GM23338 (cell line): ENCODE measurements around the gene WDR27. TPM values are rescaled to one million over a fixed set of nuclear protein-coding genes. Genes with fewer than 3 reads are reported as not detected.

Experiments
- ATAC-seq: fragments of 200-7000 bp; cut with Tn5 transposase; 3 replicates; pipeline ENCODE4 v1.9.1; 2020
- DNase-seq: peaks from one replicate; pipeline ENCODE4 v3.0.0-alpha.2; 2015; ENCODE audit warnings: low spot score
- H2AFZ ChIP-seq: fragments of 200-600 bp; sonication (generic); 2 replicates; pipeline ENCODE4 v1.8.0; 2016; ENCODE audit warnings: antibody characterized with exemption, mild to moderate bottlenecking, moderate library complexity
- H3F3A ChIP-seq: fragments of 200-600 bp; sonication (generic); replicated peaks from 2 replicates; pipeline ENCODE4 v1.8.0; 2017; ENCODE audit warnings: antibody characterized with exemption, mixed run types, low read depth
- H3K27ac ChIP-seq: fragments of 200-600 bp; sonication (generic); 2 replicates; pipeline ENCODE4 v1.6.1; 2016; ENCODE audit warnings: low read depth
- H3K27me3 ChIP-seq: fragments of 200-600 bp; sonication (generic); 2 replicates; pipeline ENCODE4 v1.8.0; 2016; ENCODE audit warnings: mild to moderate bottlenecking, mixed run types, moderate library complexity; ENCODE audit not compliant: insufficient read depth
- H3K36me3 ChIP-seq: fragments of 200-600 bp; sonication (generic); 2 replicates; pipeline ENCODE4 v1.8.0; 2016; ENCODE audit warnings: mild to moderate bottlenecking; ENCODE audit not compliant: insufficient read depth
- H3K4me1 ChIP-seq: fragments of 200-600 bp; sonication (generic); 2 replicates; pipeline ENCODE4 v1.8.0; 2016; ENCODE audit warnings: mild to moderate bottlenecking, moderate library complexity; ENCODE audit not compliant: insufficient read depth
- H3K4me2 ChIP-seq: fragments of 200-600 bp; sonication (generic); 2 replicates; pipeline ENCODE4 v1.7.1; 2017; ENCODE audit warnings: mixed run types
- H3K4me3 ChIP-seq: fragments of 200-600 bp; sonication (generic); 2 replicates; pipeline ENCODE4 v1.6.1; 2016; ENCODE audit warnings: mixed run types
- H3K79me2 ChIP-seq: fragments of 200-600 bp; sonication (generic); replicated peaks from 2 replicates; pipeline ENCODE4 v1.8.0; 2017; ENCODE audit warnings: mild to moderate bottlenecking; ENCODE audit not compliant: insufficient read depth
- H3K9me2 ChIP-seq: fragments of 200-600 bp; sonication (generic); 2 replicates; pipeline ENCODE4 v1.8.0; 2017; ENCODE audit not compliant: insufficient read depth
- H4K20me1 ChIP-seq: fragments of 200-600 bp; sonication (generic); replicated peaks from 2 replicates; pipeline ENCODE4 v1.8.0; 2017; ENCODE audit warnings: mild to moderate bottlenecking; ENCODE audit not compliant: insufficient read depth
- H3K27ac Mint-ChIP-seq: 2 replicates; pipeline ENCODE4 v1.8.0; 2020; ENCODE audit warnings: inconsistent platforms, mild to moderate bottlenecking, moderate library complexity, mixed read lengths
- H3K27me3 Mint-ChIP-seq: 3 replicates; pipeline ENCODE4 v1.8.0; 2022; ENCODE audit warnings: low read depth, mild to moderate bottlenecking, moderate library complexity, mixed read lengths, inconsistent platforms; ENCODE audit not compliant: insufficient read depth, poor library complexity
- H3K36me3 Mint-ChIP-seq: 3 replicates; pipeline ENCODE4 v1.8.0; 2021; ENCODE audit warnings: low read depth, mild to moderate bottlenecking, inconsistent platforms, moderate library complexity, mixed read lengths
- H3K4me1 Mint-ChIP-seq: 3 replicates; pipeline ENCODE4 v1.8.0; 2020; ENCODE audit warnings: mild to moderate bottlenecking, inconsistent platforms, mixed read lengths
- H3K4me3 Mint-ChIP-seq: 3 replicates; pipeline ENCODE4 v1.8.0; 2021; ENCODE audit warnings: moderate library complexity, mild to moderate bottlenecking, inconsistent platforms, mixed read lengths
- H3K9me3 Mint-ChIP-seq: 3 replicates; pipeline ENCODE4 v1.8.0; 2020; ENCODE audit warnings: moderate library complexity, mild to moderate bottlenecking, inconsistent platforms, mixed read lengths
- CREB1 ChIP-seq: fragments of 250-450 bp; sonication (Bioruptor Pico); IDR thresholded peaks from 2 replicates; pipeline ENCODE4 v1.5.0; 2020; ENCODE audit warnings: low read depth, mild to moderate bottlenecking, moderate library complexity
- EZH2 ChIP-seq: fragments of 200-600 bp; sonication (generic); IDR thresholded peaks from one replicate; pipeline ENCODE4 v1.8.0; 2017; ENCODE audit warnings: antibody characterized with exemption, mild to moderate bottlenecking, low read depth; ENCODE audit not compliant: unreplicated experiment
- EZH2phosphoT487 ChIP-seq: fragments of 200-600 bp; sonication (generic); IDR thresholded peaks from one replicate; pipeline ENCODE4 v1.8.1; 2018; ENCODE audit warnings: antibody characterized with exemption; ENCODE audit not compliant: unreplicated experiment
- JUNB ChIP-seq: IDR thresholded peaks from one replicate; pipeline ENCODE4 v1.6.1; 2016; ENCODE audit warnings: antibody characterized with exemption; ENCODE audit not compliant: unreplicated experiment
- NANOG ChIP-seq: IDR thresholded peaks from 2 replicates; pipeline ENCODE4 v1.6.1; 2016; ENCODE audit warnings: antibody characterized with exemption, borderline replicate concordance
- POLR2AphosphoS5 ChIP-seq: IDR thresholded peaks from 2 replicates; pipeline ENCODE4 v1.6.1; 2016; ENCODE audit warnings: antibody characterized with exemption, low read depth
- STAT1 ChIP-seq: IDR thresholded peaks from one replicate; pipeline ENCODE4 v1.6.1; 2016; ENCODE audit warnings: antibody characterized with exemption; ENCODE audit not compliant: unreplicated experiment
- ZNF114 ChIP-seq: fragments of 250-450 bp; sonication (Bioruptor Pico); IDR thresholded peaks from 2 replicates; pipeline ENCODE4 v1.5.0; 2020; ENCODE audit warnings: mild to moderate bottlenecking, moderate library complexity
- ZNF331 ChIP-seq: fragments of 250-450 bp; sonication (Bioruptor Pico); IDR thresholded peaks from 2 replicates; pipeline ENCODE4 v1.5.0; 2020; ENCODE audit warnings: low read depth, mild to moderate bottlenecking, moderate library complexity
- polyA plus RNA-seq: library from polyadenylated mRNA; unstranded; fragments of >200 nt; fragmentation: Nextera tagmentation; extraction: Ambion mirVana; gene quantifications from 2 replicates; pipeline ENCODE4 v1.2.1, GENCODE V29; 2016
- total RNA-seq: library from RNA; depleted of rRNA; stranded (reverse); fragments of >200 nt; shearing (Covaris generic); gene quantifications from 2 replicates; pipeline ENCODE4 v1.2.3, GENCODE V29; 2014
- TF ChIP-seq, protein P1 (sequence below): fragments of 250-450 bp; sonication (Bioruptor Pico); IDR thresholded peaks from 2 replicates; pipeline ENCODE4 v1.5.0; 2020; ENCODE audit warnings: mild to moderate bottlenecking, moderate library complexity
- TF ChIP-seq, protein P2 (sequence below), 2 experiments: fragments of 200-600 bp in 1 of 2; sonication (generic) in 1 of 2; conservative IDR thresholded peaks; 2 replicates each; pipeline versions ENCODE4 v1.5.1 to v1.6.1; 2016 to 2017; ENCODE audit warnings: antibody characterized with exemption in 2 of 2, low read depth in 2 of 2, mild to moderate bottlenecking in 2 of 2, moderate library complexity in 1 of 2
- TF ChIP-seq, protein P3 (sequence below): IDR thresholded peaks from 2 replicates; pipeline ENCODE4 v1.6.1; 2016; ENCODE audit warnings: antibody characterized with exemption
- TF ChIP-seq, protein P4 (sequence below): IDR thresholded peaks from one replicate; pipeline ENCODE4 v1.6.1; 2018; ENCODE audit warnings: antibody characterized with exemption; ENCODE audit not compliant: unreplicated experiment

The WDR27 gene
- total and polyA plus RNA-seq, 2 experiments from 2014 or later = 55.3 to 80.4 TPM

DNA sequence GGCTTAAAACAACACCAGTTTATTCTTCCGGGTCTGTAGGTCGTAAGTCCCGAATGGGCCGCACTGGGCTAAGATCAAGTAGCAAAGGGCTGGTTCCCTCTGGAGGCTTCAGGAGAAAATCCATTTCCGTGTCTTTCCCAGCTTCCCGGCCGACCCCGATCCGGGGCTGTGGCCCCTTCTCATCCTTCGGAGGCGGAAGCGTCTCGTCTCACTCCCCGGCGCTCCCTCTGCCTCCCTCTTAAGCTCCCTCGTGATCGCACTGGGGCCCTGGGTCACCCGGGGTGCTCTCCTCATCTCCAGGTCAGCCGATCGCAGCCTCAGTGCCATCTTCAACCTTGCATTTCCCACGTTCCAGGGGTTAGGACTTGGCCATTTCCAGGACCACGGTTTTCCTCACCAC lies 199.4 kb downstream of the WDR27 start:
- TF ChIP-seq, protein P1, sequence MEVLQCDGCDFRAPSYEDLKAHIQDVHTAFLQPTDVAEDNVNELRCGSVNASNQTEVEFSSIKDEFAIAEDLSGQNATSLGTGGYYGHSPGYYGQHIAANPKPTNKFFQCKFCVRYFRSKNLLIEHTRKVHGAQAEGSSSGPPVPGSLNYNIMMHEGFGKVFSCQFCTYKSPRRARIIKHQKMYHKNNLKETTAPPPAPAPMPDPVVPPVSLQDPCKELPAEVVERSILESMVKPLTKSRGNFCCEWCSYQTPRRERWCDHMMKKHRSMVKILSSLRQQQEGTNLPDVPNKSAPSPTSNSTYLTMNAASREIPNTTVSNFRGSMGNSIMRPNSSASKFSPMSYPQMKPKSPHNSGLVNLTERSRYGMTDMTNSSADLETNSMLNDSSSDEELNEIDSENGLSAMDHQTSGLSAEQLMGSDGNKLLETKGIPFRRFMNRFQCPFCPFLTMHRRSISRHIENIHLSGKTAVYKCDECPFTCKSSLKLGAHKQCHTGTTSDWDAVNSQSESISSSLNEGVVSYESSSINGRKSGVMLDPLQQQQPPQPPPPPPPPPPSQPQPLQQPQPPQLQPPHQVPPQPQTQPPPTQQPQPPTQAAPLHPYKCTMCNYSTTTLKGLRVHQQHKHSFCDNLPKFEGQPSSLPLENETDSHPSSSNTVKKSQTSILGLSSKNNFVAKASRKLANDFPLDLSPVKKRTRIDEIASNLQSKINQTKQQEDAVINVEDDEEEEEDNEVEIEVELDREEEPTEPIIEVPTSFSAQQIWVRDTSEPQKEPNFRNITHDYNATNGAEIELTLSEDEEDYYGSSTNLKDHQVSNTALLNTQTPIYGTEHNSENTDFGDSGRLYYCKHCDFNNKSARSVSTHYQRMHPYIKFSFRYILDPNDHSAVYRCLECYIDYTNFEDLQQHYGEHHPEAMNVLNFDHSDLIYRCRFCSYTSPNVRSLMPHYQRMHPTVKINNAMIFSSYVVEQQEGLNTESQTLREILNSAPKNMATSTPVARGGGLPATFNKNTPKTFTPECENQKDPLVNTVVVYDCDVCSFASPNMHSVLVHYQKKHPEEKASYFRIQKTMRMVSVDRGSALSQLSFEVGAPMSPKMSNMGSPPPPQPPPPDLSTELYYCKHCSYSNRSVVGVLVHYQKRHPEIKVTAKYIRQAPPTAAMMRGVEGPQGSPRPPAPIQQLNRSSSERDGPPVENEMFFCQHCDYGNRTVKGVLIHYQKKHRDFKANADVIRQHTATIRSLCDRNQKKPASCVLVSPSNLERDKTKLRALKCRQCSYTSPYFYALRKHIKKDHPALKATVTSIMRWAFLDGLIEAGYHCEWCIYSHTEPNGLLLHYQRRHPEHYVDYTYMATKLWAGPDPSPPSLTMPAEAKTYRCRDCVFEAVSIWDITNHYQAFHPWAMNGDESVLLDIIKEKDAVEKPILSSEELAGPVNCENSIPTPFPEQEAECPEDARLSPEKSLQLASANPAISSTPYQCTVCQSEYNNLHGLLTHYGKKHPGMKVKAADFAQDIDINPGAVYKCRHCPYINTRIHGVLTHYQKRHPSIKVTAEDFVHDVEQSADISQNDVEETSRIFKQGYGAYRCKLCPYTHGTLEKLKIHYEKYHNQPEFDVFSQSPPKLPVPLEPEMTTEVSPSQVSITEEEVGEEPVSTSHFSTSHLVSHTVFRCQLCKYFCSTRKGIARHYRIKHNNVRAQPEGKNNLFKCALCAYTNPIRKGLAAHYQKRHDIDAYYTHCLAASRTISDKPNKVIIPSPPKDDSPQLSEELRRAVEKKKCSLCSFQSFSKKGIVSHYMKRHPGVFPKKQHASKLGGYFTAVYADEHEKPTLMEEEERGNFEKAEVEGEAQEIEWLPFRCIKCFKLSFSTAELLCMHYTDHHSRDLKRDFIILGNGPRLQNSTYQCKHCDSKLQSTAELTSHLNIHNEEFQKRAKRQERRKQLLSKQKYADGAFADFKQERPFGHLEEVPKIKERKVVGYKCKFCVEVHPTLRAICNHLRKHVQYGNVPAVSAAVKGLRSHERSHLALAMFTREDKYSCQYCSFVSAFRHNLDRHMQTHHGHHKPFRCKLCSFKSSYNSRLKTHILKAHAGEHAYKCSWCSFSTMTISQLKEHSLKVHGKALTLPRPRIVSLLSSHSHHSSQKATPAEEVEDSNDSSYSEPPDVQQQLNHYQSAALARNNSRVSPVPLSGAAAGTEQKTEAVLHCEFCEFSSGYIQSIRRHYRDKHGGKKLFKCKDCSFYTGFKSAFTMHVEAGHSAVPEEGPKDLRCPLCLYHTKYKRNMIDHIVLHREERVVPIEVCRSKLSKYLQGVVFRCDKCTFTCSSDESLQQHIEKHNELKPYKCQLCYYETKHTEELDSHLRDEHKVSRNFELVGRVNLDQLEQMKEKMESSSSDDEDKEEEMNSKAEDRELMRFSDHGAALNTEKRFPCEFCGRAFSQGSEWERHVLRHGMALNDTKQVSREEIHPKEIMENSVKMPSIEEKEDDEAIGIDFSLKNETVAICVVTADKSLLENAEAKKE (CRISPR knock-in tag) = no peak
- TF ChIP-seq EZH2 (no peak), POLR2AphosphoS5 (no peak), CREB1 (CRISPR knock-in tag) (no peak), JUNB (no peak), ZNF331 (CRISPR knock-in tag) (no peak), NANOG (no peak), EZH2phosphoT487 (no peak), ZNF114 (no peak), STAT1 (no peak)
- TF ChIP-seq, protein P2, sequence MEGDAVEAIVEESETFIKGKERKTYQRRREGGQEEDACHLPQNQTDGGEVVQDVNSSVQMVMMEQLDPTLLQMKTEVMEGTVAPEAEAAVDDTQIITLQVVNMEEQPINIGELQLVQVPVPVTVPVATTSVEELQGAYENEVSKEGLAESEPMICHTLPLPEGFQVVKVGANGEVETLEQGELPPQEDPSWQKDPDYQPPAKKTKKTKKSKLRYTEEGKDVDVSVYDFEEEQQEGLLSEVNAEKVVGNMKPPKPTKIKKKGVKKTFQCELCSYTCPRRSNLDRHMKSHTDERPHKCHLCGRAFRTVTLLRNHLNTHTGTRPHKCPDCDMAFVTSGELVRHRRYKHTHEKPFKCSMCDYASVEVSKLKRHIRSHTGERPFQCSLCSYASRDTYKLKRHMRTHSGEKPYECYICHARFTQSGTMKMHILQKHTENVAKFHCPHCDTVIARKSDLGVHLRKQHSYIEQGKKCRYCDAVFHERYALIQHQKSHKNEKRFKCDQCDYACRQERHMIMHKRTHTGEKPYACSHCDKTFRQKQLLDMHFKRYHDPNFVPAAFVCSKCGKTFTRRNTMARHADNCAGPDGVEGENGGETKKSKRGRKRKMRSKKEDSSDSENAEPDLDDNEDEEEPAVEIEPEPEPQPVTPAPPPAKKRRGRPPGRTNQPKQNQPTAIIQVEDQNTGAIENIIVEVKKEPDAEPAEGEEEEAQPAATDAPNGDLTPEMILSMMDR (conservative IDR thresholded peaks at IDR 0.05; ENCODE audit: low read depth in 2 of 2) = no peak
- TF ChIP-seq, protein P3, sequence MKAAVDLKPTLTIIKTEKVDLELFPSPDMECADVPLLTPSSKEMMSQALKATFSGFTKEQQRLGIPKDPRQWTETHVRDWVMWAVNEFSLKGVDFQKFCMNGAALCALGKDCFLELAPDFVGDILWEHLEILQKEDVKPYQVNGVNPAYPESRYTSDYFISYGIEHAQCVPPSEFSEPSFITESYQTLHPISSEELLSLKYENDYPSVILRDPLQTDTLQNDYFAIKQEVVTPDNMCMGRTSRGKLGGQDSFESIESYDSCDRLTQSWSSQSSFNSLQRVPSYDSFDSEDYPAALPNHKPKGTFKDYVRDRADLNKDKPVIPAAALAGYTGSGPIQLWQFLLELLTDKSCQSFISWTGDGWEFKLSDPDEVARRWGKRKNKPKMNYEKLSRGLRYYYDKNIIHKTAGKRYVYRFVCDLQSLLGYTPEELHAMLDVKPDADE = no peak
- TF ChIP-seq, protein P4, sequence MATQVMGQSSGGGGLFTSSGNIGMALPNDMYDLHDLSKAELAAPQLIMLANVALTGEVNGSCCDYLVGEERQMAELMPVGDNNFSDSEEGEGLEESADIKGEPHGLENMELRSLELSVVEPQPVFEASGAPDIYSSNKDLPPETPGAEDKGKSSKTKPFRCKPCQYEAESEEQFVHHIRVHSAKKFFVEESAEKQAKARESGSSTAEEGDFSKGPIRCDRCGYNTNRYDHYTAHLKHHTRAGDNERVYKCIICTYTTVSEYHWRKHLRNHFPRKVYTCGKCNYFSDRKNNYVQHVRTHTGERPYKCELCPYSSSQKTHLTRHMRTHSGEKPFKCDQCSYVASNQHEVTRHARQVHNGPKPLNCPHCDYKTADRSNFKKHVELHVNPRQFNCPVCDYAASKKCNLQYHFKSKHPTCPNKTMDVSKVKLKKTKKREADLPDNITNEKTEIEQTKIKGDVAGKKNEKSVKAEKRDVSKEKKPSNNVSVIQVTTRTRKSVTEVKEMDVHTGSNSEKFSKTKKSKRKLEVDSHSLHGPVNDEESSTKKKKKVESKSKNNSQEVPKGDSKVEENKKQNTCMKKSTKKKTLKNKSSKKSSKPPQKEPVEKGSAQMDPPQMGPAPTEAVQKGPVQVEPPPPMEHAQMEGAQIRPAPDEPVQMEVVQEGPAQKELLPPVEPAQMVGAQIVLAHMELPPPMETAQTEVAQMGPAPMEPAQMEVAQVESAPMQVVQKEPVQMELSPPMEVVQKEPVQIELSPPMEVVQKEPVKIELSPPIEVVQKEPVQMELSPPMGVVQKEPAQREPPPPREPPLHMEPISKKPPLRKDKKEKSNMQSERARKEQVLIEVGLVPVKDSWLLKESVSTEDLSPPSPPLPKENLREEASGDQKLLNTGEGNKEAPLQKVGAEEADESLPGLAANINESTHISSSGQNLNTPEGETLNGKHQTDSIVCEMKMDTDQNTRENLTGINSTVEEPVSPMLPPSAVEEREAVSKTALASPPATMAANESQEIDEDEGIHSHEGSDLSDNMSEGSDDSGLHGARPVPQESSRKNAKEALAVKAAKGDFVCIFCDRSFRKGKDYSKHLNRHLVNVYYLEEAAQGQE = no peak
- Mint-ChIP-seq H3K4me1 (no peaks in the 10 kb centered on the region), H3K27ac (no peak overlapping the region), H3K36me3 (peaks cover 15% of the 10 kb centered on the region; the same call in 2 of the 3 replicates), H3K27me3 (peaks cover 3% of the 10 kb centered on the region), H3K9me3 (peaks cover 4% of the 10 kb centered on the region; the same call in 2 of the 3 replicates), H3K4me3 (no peak overlapping the region)
- Histone ChIP-seq H2AFZ (no peak overlapping the region), H3K4me2 (no peak overlapping the region), H4K20me1 (no peaks in the 10 kb centered on the region), H3K27ac (no peak overlapping the region), H3K27me3 (no peaks in the 10 kb centered on the region), H3K4me1 (no peaks in the 10 kb centered on the region), H3K79me2 (no peaks in the 10 kb centered on the region), H3K9me2 (no peaks in the 10 kb centered on the region), H3K36me3 (no peaks in the 10 kb centered on the region), H3K4me3 (no peak overlapping the region), H3F3A (no peaks in the 10 kb centered on the region)
- ATAC-seq = no peak
- DNase-seq = no peak
